Measurements from ENCODE around the gene MSI1.

Gene MSI1

GRCh38 chr12:120368789-120369602, at the start of gene MSI1:
Gene MSI1, minus strand, starts transcription at chr12:120369164. Its CDS starts 73 bp downstream, at chr12:120369091.
- no peak for DNase-seq

DNA sequence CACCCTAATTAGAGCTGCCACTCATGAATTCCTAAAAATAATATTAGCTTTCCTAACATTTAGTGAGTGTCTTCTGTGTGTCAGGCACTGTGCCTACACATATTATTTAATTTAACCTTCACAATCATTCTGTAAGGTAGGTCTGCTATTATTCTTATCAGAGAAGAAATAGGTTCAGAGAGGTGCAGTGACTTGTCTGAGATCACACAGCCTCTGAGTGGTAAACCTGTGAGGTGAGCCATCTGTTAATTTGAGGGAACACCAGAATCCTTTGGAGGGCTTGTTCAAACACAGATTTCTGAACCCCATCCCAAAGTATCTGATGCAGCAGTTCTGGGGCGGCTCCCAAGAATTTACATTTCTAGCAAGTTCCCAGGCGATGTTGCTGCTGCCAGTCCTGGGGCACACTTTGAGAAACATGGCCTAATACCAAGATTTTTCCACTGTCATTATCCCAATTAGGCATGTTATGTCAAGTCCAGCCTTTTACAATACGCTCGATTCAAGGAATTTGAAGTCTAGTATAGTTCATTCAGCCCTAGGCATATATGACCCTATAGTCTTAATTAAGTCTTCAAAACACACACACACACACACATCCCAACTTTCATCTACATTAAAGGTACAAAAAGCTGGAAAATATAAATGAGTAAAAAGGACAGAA, 49.1 kb upstream of the MSI1 start:
- no peak for DNase-seq

- no peak for DNase-seq
Observed at GRCh38 chr12:120416490-120417216, 47.7 kb upstream of the MSI1 start.

DNA sequence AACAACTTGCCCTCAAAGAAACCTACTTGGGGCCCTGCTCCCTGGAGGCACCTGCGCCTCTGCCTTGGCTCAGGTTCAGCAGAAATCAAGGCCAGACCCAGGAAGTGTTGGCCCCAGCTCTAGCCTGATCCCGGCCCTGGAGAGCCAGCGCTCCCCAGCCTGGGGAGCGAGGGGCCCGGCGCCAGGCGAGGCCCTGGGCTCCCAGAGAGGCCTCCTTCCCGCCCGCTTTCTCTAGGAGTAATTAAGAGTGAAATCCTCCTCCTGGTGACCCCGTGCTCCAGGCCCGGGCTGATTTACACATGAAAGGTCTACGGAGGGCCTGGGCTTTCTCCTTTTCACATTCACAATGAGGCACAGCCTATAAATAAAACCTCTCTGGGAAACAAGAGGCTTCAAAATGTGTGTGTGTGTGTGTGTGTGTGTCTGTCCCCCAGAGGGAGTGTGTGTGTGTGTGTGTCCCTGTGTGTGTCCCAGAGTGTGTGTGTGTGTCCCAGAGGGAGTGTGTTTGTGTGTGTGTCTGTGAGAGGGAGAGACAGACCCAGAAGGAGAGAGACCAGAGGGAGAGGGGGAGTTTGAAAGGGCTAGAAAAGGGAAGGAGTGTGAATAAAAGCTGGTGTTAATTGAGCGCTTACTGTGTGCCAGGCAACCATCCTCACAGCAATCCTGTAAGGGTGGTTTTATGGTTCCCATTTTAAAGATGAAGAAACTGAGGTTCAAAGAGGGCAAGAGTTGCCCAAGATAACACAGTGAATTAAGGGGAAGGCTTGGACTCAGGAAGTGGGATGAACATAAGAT, 45.1 kb upstream of the MSI1 start:
- DNase-seq = no peak

GRCh38 chr12:120412421-120412820, 43.5 kb upstream of the MSI1 start:
- DNase-seq = no peak

DNA sequence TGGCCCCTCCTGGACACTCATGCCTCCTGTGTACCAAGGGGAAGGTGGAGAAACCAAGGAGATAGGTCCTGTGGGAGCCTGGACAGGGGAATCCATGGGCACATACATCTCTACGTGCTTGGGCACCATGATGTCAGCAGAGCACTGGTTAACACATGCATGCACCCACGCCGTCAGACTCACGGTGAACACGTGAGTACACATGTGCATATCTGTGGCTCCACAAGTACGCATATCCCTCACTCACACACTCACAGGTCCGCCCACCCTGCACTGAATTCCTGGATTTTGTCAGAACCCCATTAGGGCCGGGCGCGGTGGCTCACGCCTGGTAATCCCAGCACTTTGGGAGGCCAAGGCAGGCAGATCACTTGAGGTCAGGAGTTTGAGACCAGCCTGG, 39.8 kb upstream of the MSI1 start:
- no peak for DNase-seq

GRCh38 chr12:120406553-120406952, 37.6 kb upstream of the MSI1 start:
- DNase-seq = no peak

GRCh38 chr12:120406069-120406468, 37.1 kb upstream of the MSI1 start:
- DNase-seq = no peak

DNA sequence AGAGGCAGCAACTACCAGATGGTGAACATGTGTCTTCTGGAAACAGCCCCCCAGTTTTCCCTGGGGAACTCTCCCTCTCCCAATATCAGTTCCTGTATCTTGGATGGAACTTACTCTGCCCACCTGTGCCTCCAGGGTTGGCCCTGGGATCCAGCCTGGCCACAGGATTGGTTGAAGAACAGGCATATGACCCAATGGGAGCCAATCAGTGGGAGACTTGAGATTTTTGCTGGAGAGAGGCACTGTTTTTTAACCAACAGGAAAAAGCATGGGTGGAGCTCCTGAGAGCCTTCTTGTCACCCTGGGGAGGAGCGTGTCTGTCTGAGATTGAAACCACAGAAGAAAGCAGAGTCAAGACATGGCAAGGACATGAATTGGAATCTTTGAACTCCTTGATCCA, 35.3 kb upstream of the MSI1 start:
- DNase-seq = no peak

- no peak for DNase-seq
Observed at GRCh38 chr12:120403869-120404268, 34.9 kb upstream of the MSI1 start.

- DNase-seq = no peak
Observed at GRCh38 chr12:120402217-120402616, 33.3 kb upstream of the MSI1 start.

DNA sequence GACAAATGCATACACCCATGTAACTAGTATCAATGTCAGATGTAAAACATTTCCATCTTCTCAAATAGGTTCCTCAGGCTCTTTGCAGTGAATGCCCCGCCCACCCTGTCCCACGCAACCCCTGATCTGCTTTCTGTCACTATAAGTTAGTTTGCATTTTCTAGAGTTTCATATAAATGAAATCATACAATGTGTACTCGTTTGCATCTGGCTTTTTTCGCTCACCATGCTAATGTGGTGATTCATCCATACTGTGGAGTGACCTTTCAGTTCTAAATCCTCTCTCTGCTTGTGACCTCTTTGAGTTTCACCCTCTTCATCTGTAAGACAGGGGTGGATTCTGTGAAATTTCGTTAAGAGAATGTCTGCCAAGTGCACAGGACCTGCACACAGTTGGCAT, 30.6 kb upstream of the MSI1 start:
- no peak for DNase-seq

DNA sequence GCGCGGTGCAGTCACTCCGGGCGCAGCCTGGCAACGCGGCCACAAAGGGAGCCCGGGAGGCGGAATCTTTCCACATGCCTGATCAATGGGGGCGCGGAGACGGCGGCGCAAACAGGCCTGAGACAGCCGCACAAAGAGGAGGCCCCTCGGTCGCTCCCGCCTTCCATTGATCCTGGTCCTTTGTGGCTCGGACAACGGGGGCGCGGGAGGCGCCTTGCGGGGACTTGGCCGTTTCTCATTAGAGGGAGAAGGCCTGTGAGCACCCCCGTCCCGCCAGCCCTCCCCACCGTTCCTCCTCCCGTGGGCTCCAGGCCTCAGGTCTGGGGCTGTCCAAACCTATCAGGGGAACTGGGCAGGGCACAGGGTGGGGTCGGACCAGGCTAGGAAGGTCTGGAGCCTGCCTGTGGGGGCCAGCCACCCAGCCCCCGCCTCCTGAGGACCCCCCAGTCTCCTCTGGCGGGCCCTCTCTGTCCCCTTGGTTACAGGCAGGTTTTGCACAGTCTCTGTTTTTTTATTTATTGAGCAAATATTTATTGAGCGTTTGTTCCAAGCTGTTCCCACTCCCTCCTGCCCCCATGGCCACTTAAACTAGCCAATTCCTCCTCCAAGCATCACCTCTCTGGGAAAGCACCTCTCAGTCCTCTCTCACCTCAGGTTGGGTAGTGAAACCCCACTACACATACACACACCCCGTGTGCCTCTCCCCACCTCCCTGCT, 29.0 kb upstream of the MSI1 start:
- no peak for DNase-seq

DNA sequence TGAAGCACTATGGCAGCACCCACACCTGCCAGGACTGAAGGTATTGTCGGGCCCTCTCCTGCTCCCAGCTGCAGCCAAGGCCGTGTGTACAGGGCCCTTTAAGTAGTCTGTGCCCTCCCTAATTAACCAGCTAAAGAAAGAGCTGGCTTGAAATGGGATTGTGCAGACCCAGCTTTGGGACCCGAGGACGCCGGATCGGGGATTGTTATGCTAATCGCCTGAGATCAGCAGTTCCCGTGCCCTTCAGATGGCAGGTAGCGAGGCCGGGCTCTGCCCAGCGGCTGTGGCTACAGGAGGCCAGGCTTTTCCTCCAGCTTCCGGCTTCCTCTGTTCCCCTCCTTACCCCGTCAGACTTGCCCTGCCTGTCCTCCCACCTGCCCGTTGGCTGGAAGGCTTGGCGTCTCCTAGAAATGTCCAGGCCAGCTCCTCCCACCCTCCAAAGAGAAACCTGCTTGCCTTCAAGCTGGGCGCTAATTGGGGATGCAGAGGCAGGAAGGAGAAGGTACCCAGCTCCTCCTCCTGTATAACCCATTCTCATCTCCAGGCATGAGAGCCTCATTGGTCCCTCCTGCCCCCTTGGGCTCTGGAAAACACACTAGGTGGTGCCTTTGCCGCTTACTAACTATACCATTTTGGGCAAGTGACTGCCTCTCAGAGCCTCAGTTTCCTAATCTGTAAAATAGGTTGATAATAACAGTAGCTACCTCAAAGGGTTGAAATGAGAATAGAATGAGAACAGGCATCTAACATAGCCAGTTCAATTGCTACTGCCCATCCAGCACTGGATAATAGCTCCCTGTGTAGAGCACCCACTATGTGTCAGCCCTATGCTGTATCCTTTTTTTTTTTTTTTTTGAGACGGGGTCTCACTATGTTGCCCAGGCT, 25.8 kb upstream of the MSI1 start:
- no peak for DNase-seq

GRCh38 chr12:120390540-120391120, 21.7 kb upstream of the MSI1 start:
- no peak for DNase-seq

DNA sequence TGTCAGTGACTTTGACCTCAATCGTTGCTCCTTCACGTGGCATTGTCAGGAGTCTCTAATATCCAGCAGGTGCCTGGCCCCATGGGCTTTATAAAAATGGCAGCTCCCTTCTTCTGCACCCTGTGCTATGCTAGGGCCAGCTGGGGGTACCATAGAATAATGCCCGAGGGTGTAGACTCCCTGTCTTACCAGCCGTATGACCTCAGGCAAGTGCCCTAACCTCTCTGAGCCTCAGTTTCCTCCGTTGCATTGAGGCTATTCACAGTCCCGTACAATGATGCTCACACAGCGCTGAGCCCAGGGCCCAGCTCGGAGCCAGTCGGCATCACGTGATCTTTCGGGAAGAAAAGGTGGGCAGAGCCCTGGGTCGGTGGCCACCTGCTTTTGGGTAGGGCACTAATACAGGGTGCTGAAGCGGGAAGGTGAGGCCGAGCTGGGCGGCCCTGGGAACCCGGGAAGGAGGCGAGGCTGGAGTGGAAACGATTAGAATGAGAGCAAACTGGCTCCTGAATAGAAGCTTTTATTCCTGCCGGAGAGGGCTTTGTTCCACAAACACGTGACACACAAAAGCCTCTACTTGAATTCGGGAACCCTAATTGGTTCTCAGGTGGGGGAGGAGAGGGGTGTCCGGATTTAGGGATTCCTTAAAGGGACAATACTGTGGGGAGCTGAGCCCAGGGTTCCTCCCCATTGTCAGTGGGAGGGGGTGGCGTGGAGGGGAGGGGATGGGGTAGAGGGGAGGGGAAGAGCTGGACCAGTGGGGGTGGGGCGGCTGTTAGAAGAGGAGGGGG, 19.9 kb upstream of the MSI1 start:
- no peak for DNase-seq

GRCh38 chr12:120381752-120382419, 12.9 kb upstream of the MSI1 start:
- DNase-seq = no peak

- DNase-seq = no peak
Observed at GRCh38 chr12:120378036-120378435, 9.1 kb upstream of the MSI1 start.

DNA sequence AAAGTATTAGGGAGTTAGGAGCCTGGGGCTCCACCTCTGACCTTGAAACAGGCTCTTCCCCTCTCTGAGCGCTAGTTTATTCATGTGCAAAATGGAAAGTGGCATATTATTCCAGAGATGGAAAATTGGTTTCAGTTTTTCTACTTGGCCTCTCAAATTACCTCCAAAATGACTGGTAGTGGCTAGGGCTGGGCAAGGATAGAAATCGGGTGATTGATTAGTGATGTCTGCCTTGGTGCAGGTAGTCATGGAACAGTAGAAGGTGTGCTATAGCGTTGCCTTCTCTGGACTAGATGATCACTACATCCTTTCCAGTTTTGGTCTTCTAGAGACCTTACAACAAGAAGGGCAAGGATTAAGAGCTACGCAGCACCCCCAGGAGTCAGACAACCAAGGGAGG, 8.6 kb upstream of the MSI1 start:
- DNase-seq = no peak

All from cortex of kidney (tissue), 1 donor.